GM10266 (cell line): ENCODE measurements around the gene ZFP91.
A peak's percentile ranks its signal among the peaks of the same experiment; 100 is the strongest.

Source experiments
- DNase-seq: peaks from one replicate; pipeline ENCODE4 v3.0.0; 2012; ENCODE audit errors: extremely low spot score
- TF ChIP-seq, protein P1 (sequence below): IDR thresholded peaks from 2 replicates; pipeline ENCODE4 v1.5.1; 2012; ENCODE audit warnings: mild to moderate bottlenecking, low read depth; ENCODE audit not compliant: control insufficient read depth, insufficient read depth; ENCODE audit errors: missing control alignments

The ZFP91 gene

GRCh38 chr11:58626934-58627483, 48.1 kb downstream of the ZFP91 start:
- TF ChIP-seq, protein P1, sequence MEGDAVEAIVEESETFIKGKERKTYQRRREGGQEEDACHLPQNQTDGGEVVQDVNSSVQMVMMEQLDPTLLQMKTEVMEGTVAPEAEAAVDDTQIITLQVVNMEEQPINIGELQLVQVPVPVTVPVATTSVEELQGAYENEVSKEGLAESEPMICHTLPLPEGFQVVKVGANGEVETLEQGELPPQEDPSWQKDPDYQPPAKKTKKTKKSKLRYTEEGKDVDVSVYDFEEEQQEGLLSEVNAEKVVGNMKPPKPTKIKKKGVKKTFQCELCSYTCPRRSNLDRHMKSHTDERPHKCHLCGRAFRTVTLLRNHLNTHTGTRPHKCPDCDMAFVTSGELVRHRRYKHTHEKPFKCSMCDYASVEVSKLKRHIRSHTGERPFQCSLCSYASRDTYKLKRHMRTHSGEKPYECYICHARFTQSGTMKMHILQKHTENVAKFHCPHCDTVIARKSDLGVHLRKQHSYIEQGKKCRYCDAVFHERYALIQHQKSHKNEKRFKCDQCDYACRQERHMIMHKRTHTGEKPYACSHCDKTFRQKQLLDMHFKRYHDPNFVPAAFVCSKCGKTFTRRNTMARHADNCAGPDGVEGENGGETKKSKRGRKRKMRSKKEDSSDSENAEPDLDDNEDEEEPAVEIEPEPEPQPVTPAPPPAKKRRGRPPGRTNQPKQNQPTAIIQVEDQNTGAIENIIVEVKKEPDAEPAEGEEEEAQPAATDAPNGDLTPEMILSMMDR = no peak
- DNase-seq = no peak

- no peak for DNase-seq
- TF ChIP-seq, protein P1 = no peak
Observed at GRCh38 chr11:58628446-58628845, 49.6 kb downstream of the ZFP91 start.

DNA sequence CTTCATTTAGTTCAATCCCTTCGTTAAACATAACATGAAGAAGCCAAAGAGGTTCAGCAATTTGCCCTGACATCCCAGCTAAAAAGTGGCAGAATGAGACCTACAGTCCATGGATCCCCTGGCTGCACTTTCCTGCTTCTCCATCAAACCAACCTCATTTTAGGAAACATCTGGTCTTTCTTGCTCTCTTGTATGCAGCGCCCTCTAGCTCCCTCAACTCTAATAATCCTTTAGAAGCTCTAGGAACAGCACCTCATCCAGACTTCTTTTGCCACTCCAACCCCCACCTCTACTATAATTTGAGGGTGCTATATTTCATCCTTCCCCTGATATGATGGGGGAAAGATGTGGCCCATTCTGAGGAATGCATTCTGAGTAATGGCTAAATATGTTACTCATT, 51.0 kb downstream of the ZFP91 start:
- peak; percentile 41 for DNase-seq
- TF ChIP-seq, protein P1 = peak; percentile 67

DNA sequence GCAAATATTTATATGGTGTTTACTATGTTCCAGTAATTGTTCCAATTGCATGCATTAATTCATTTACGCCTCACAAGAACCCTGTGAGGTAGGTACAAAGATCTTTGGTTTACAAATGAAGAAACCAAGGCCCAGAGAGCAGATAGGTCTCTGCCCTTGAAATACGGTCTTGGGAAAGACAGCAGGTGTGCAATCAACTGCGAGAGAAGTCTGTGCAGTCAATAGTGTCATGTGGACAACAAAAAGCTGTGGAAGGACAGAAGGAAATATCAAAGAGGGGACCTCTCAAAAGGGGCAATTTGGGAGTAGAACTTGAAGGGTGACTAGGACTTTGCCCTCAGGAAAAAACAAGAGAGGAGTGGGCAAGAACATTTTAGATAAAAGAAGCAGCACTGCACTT, 52.5 kb downstream of the ZFP91 start:
- TF ChIP-seq, protein P1 = no peak
- no peak for DNase-seq

GRCh38 chr11:58632510-58632909, 53.6 kb downstream of the ZFP91 start:
- DNase-seq = no peak
- TF ChIP-seq, protein P1 = no peak

GRCh38 chr11:58636587-58636986, 57.7 kb downstream of the ZFP91 start:
- DNase-seq = no peak
- TF ChIP-seq, protein P1 = no peak

GRCh38 chr11:58637371-58637770, 58.5 kb downstream of the ZFP91 start:
- DNase-seq = no peak
- TF ChIP-seq, protein P1 = no peak
